ENCODE results near the gene FARS2. TPM values are rescaled to one million over a fixed set of nuclear protein-coding genes. Genes with fewer than 3 reads are reported as not detected.

The FARS2 gene
- polyA plus RNA-seq, 1 donor from 2014 or later, result 11.9 TPM

DNA sequence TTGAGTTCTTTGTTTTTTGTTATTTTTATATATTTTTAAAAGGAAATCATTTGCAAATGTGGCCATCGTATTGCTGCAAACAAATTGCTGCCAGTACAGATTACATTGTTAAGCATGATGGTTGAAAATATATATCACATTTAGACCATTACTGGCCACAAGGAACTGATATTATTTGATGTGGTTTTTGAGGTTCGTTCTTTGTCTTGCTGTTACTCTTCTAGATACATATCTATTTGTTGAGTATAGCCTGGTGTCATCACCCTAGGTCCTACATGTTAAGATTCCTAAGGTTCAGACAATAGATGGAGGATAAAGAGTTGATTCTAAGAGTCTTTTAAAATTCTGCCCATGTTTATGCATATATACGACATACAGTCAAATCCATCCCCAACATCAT lies 306.0 kb downstream of the FARS2 start:
- no peaks in the 10 kb centered on the region for H3K79me2 ChIP-seq (replicated peaks; ENCODE audit: insufficient read depth, low read length)
- H3F3A ChIP-seq (ENCODE audit: insufficient read depth, low read length, poor library complexity, severe bottlenecking), result no peaks in the 10 kb centered on the region
- H3K9ac ChIP-seq (ENCODE audit: low read length), result no peak overlapping the region
- TF ChIP-seq TAF1 (IDR thresholded peaks at IDR 0.05; ENCODE audit: low read depth), result no peak
- TF ChIP-seq EZH2 (IDR thresholded peaks at IDR 0.05; ENCODE audit: borderline replicate concordance, insufficient read depth, low read length, poor library complexity, severe bottlenecking), result no peak
- TF ChIP-seq, protein P1, sequence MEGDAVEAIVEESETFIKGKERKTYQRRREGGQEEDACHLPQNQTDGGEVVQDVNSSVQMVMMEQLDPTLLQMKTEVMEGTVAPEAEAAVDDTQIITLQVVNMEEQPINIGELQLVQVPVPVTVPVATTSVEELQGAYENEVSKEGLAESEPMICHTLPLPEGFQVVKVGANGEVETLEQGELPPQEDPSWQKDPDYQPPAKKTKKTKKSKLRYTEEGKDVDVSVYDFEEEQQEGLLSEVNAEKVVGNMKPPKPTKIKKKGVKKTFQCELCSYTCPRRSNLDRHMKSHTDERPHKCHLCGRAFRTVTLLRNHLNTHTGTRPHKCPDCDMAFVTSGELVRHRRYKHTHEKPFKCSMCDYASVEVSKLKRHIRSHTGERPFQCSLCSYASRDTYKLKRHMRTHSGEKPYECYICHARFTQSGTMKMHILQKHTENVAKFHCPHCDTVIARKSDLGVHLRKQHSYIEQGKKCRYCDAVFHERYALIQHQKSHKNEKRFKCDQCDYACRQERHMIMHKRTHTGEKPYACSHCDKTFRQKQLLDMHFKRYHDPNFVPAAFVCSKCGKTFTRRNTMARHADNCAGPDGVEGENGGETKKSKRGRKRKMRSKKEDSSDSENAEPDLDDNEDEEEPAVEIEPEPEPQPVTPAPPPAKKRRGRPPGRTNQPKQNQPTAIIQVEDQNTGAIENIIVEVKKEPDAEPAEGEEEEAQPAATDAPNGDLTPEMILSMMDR (IDR thresholded peaks at IDR 0.05; ENCODE audit: poor library complexity, severe bottlenecking), result no peak
- TF ChIP-seq POLR2AphosphoS5 (IDR thresholded peaks at IDR 0.05), result no peak
- TF ChIP-seq RAD21 (conservative IDR thresholded peaks at IDR 0.05), result no peak
- TF ChIP-seq, protein P2, sequence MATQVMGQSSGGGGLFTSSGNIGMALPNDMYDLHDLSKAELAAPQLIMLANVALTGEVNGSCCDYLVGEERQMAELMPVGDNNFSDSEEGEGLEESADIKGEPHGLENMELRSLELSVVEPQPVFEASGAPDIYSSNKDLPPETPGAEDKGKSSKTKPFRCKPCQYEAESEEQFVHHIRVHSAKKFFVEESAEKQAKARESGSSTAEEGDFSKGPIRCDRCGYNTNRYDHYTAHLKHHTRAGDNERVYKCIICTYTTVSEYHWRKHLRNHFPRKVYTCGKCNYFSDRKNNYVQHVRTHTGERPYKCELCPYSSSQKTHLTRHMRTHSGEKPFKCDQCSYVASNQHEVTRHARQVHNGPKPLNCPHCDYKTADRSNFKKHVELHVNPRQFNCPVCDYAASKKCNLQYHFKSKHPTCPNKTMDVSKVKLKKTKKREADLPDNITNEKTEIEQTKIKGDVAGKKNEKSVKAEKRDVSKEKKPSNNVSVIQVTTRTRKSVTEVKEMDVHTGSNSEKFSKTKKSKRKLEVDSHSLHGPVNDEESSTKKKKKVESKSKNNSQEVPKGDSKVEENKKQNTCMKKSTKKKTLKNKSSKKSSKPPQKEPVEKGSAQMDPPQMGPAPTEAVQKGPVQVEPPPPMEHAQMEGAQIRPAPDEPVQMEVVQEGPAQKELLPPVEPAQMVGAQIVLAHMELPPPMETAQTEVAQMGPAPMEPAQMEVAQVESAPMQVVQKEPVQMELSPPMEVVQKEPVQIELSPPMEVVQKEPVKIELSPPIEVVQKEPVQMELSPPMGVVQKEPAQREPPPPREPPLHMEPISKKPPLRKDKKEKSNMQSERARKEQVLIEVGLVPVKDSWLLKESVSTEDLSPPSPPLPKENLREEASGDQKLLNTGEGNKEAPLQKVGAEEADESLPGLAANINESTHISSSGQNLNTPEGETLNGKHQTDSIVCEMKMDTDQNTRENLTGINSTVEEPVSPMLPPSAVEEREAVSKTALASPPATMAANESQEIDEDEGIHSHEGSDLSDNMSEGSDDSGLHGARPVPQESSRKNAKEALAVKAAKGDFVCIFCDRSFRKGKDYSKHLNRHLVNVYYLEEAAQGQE (IDR thresholded peaks at IDR 0.05; ENCODE audit: borderline replicate concordance), result no peak
- H3K4me3 ChIP-seq (ENCODE audit: low read length), result no peak overlapping the region
- no peaks in the 10 kb centered on the region for H3K9me3 ChIP-seq (ENCODE audit: low read length)
- no peaks in the 10 kb centered on the region for H3K9me2 ChIP-seq (ENCODE audit: insufficient read depth, low read length)
- no peak overlapping the region for H3K27ac ChIP-seq (ENCODE audit: low read length)
- no peaks in the 10 kb centered on the region for H4K20me1 ChIP-seq (ENCODE audit: insufficient read depth)
- no peak overlapping the region for H3K4me2 ChIP-seq (ENCODE audit: low read length)
- H3K27me3 ChIP-seq (ENCODE audit: insufficient read depth, low read depth, low read length), result no peaks in the 10 kb centered on the region
- no peak overlapping the region for H2AFZ ChIP-seq (ENCODE audit: low read depth, low read length)
- H3K36me3 ChIP-seq (ENCODE audit: insufficient read depth, low read length), result no peaks in the 10 kb centered on the region

DNA sequence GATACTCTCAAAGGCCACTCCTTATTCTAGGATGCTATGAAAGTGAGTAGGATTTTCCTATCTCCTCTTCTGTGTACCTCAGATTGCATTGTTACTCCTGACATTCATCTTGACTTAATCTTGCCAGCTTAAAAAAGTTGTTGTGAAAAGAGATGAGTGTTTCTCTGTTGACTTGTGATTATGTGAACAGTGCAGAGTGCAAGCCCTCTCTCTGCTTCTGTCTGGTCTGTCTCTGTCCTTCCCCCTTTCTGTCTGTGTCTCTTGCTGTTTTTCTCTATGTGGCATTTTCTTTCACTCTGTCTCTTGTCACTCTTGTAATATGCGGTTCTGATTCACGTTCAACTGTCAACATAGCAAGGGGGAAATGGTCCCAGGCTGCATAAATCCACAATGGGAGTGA lies 306.6 kb downstream of the FARS2 start:
- no peaks in the 10 kb centered on the region for H3K9me2 ChIP-seq (ENCODE audit: insufficient read depth, low read length)
- H3K4me2 ChIP-seq (ENCODE audit: low read length), result no peak overlapping the region
- H3K36me3 ChIP-seq (ENCODE audit: insufficient read depth, low read length), result no peaks in the 10 kb centered on the region
- no peaks in the 10 kb centered on the region for H3K79me2 ChIP-seq (replicated peaks; ENCODE audit: insufficient read depth, low read length)
- H3K27me3 ChIP-seq (ENCODE audit: insufficient read depth, low read depth, low read length), result no peaks in the 10 kb centered on the region
- H3K9ac ChIP-seq (ENCODE audit: low read length), result no peak overlapping the region
- no peak overlapping the region for H3K4me3 ChIP-seq (ENCODE audit: low read length)
- H4K20me1 ChIP-seq (ENCODE audit: insufficient read depth), result no peaks in the 10 kb centered on the region
- no peak overlapping the region for H2AFZ ChIP-seq (ENCODE audit: low read depth, low read length)
- H3K9me3 ChIP-seq (ENCODE audit: low read length), result no peaks in the 10 kb centered on the region
- H3K27ac ChIP-seq (ENCODE audit: low read length), result no peak overlapping the region
- TF ChIP-seq MXI1 (conservative IDR thresholded peaks at IDR 0.05; ENCODE audit: poor library complexity, severe bottlenecking) (no peak), POLR2AphosphoS5 (IDR thresholded peaks at IDR 0.05) (no peak), TAF1 (IDR thresholded peaks at IDR 0.05; ENCODE audit: low read depth) (no peak), EZH2 (IDR thresholded peaks at IDR 0.05; ENCODE audit: borderline replicate concordance, insufficient read depth, low read length, poor library complexity, severe bottlenecking) (no peak), EP300 (conservative IDR thresholded peaks at IDR 0.05; ENCODE audit: poor library complexity, severe bottlenecking) (no peak), SMC3 (conservative IDR thresholded peaks at IDR 0.05; ENCODE audit: poor library complexity) (no peak), RAD21 (conservative IDR thresholded peaks at IDR 0.05) (no peak)
- TF ChIP-seq, protein P2 (IDR thresholded peaks at IDR 0.05; ENCODE audit: borderline replicate concordance), result no peak
- TF ChIP-seq, protein P1 (IDR thresholded peaks at IDR 0.05; ENCODE audit: poor library complexity, severe bottlenecking), result no peak
- H3F3A ChIP-seq (ENCODE audit: insufficient read depth, low read length, poor library complexity, severe bottlenecking), result no peaks in the 10 kb centered on the region
